ENCODE data around the gene YPEL3.

YPEL3 gene

GRCh38 chr16:30068333-30068732 lies 27.7 kb downstream of the YPEL3 start:
- DNase-seq, result no peak

- DNase-seq, result no peak
These were observed 28.5 kb downstream of the YPEL3 start for GRCh38 chr16:30067584-30067916.

DNA sequence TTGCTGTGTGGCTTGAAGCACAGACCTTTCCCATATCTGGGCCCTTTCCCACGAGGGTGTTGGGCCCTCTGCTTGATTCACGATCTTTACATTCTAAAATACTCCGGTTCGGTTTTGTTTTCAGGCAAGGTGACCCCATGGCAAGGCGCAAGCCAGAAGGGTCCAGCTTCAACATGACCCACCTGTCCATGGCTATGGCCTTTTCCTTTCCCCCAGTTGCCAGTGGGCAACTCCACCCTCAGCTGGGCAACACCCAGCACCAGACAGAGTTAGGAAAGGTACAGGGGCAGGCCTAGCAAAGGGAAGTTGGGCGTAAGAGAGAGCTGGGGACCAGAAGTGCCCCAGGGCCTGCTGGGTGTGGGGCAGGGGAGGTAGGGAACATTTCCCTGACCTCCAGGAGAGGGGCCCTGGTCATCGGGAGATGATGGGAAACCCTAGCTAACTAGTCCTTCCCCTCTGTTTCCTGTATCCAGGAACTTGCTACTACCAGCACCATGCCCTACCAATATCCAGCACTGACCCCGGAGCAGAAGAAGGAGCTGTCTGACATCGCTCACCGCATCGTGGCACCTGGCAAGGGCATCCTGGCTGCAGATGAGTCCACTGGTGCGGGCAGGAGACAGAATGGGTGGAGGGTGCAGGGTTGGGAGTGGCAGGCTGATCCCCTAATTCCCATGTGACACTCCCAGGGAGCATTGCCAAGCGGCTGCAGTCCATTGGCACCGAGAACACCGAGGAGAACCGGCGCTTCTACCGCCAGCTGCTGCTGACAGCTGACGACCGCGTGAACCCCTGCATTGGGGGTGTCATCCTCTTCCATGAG lies 29.0 kb downstream of the YPEL3 start:
- DNase-seq, result no peak

DNA sequence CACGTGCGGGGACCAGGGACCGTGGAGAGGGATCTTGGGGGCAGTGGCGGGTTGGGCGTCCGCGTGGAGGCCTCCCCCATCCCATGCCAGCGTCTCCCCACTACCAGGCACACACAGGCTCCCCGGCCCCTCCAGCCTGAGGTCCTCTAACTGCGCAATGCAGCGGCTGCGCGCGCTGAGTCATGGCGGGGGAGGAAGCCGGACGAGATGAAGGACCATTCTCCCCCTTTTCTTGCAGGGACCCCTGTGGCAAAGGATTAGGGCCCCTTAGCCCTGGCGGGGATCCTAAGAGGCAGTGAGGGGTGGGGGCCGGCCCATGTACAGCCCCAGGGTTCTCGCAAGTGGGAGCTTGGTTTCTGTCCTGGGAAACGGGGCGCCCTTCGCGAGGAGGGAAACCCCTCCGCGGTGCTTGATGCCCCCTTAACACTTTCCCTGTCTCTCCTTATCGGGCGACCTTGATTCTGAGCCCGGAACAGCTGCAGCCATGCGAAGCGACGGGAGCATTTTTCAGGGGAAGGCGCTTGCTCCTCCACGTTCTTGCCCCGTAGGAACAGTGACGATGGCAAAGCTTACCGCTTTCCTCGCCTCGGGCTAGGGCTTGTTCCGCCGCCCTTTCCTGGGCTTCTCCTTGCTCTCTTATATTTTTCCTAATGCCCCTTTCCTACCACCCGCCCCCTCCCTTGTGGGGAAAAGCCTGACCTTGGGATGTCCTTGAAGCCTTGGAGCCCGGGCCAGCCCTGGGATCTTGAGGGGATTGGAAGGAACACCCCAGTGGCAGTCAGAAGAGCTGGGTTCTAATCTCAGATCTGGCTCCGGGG lies 29.9 kb downstream of the YPEL3 start:
- no peak for DNase-seq

- peak; percentile 95 to 98 for DNase-seq
These were observed 30.7 kb downstream of the YPEL3 start, which contains the start of gene ALDOA for GRCh38 chr16:30065102-30065942. Gene ALDOA (plus strand): TSS chr16:30065760. CDS start chr16:30066898, 1,138 bp downstream.

GRCh38 chr16:30064729-30065101 lies 31.3 kb downstream of the YPEL3 start:
- no peak for DNase-seq

- peak; percentile 74 to 87 for DNase-seq
These were observed 31.9 kb downstream of the YPEL3 start for GRCh38 chr16:30063893-30064728.

DNA sequence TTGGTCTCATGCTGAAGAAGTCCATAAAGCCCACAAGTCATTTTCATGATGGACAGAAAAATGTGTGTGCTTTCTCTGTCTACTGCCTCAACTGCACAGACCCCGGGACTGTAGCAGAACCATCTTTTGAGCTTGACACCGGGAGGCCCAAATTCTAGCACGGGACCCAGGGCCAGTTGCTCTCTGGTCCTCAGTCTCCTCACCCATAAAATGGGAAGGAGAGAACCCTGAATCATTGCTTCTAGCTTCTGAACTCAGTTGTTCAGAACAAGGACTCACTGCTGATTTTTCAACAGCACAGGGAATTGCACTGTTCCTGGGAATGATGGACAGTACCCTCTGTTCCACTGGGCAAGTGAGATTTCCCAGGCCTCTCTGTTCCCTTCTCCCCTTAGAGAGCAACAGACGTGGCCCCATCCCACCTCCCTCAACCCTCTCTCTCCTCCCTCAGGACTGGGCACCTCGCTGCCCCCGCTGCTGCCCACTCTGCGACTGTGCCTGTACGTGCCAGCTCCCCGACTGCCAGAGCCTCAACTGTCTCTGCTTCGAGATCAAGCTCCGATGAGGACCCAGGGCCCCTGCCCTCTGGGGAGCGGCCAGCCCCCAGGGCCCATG lies 32.6 kb downstream of the YPEL3 start:
- DNase-seq, result no peak

- no peak for DNase-seq
These were observed 35.0 kb downstream of the YPEL3 start for GRCh38 chr16:30060836-30061554.

DNA sequence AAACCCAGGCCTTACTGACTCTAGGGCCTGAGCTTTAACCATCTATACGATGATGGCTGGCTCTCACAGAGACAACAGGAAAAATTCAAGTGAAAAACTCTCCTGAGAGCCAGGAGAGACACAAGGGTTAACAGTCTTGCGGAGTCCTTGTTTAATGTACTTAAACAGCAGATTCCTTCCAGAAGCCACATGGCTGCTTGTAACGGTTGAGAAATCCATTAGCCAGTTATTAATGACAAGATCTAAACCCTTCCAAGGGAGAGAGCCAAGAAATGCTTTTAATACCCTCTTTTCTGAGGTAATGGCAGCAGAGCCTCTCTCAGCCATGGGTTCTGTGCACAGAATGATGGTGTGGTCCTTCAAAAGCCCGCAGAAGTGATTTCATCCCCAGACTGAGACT lies 35.7 kb downstream of the YPEL3 start:
- no peak for DNase-seq

DNA sequence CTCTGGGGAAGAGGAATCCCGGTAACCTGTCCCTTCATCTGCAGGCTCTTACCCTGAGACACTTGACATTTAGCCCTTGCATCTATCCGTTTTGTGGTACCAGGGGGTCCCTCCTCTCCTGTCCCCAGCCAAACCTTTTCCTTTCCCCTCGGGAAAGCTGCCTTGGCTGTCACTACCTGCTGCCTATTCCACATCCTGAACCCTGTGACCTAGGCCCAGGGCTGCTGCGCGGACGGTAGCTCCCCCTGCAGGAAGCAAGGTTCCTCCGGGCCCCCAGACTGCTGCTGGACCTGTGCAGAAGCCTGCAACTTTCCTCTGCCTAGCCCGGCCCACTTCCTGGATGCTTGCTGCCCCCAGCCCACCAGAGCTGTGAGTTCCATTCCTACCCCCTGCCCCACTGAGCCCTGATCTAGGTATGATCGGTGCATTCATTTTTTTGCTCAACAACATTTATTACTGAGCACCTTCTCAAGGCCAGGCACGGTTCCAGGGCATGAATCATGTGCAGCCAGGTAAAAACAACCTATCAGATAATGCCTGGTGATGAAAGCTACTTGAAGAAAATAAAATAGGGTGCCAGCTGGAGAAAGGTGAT lies 41.0 kb downstream of the YPEL3 start:
- no peak for DNase-seq

DNA sequence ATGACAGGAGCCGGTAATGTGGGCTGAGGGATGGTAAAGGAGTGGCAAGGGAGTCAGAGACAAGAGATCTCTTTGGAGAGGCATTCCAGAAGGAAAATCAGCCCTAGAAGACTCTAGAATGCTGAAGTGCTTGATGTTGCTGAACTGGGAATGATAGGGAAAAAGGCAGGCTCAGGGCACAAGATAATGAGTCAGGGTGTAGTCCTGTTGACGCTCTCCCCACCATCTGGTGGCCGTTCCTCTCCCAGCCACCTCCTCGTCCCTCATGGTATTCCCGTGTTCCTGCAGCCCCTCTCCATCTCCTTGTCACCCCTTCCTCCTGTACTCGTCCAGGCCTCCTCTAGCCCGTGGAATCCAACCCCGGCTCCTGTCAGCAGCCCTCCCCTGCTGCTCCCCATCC lies 41.6 kb downstream of the YPEL3 start:
- DNase-seq, result no peak

DNA sequence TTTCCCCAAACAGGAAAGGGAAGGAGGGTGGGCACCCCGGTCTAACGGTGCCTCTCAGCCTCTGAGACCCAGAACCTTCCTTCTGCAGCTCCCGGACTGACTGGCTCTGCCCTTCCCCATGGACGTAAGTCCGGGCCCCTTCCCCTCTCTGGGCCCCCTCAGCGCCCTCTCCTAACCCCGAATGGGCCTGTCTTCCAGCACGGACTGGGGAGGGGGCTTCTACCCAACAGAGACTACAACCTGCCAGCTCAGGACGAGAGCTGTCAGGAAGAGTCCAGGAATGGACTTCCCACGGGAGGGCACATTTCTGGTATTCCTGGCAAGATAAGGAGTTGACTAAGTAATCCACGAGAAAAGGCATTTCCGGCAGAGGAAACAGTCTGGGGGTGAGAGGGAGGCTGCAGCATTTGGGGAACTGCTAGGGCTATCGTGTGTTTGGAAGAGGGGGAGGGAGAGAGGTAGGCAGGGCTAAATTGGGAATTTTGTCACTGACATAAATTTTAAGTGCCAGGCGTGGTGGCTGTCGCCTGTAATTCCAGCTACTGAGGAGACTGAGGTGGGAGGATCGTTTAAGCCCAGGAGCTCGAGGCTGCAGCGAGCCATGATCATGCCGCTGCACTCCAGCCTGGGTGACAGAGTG lies 42.5 kb downstream of the YPEL3 start:
- no peak for DNase-seq

DNA sequence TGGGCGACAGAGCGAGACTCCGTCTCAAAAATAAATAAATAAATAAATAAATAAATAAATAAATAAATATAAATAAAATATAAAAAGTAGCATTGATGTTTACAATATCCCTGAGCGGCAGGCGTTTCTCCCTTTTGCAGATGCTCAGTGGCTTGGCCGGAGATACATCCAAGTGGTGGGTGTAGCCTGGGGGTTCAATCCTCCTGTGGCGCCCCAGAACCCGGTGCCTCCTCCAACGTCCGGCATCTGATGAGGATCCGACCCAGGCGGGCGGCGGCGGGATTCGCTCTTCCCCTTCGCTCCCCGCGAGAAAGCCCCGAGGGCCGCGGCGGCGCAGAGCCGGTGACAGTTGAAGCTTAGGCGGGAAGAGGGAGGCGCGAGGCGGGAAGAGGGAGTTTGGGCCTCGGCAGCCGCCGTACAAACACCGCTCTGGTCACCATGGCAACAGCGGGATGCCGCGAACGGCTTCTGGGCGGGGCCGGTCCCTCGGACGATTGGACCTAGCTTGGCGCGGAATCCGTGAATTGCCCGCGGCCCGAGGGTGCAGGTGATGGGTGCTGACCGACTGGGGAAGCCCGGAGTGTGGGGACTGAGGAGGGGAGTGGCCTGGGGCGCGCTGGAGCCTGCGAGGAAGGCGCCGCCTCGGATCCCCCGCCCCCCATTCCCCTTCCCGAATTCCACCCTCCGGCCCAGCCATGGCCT lies 43.2 kb downstream of the YPEL3 start:
- peak; percentile 74 to 84 for DNase-seq

DNA sequence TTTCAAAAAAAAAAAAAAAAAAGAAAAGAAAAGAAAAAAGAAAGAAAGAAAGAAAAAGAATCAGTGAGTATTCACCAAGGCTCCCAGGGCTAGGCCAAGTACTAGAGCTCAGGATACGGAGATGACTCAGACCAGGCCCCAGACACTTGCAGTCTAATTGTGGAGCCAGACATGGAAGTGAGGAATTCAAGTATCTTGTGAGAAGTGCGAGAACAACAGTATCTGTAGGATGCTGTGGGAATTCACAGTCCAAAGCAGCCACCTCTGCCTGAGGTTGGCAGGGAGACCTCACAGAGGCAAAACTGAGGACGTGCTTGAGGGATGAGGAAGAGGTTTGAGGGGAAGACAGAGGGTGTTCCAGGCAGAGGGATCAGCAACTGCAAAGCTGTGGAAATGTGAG lies 44.5 kb downstream of the YPEL3 start:
- DNase-seq, result no peak

- peak; percentile 45 to 51 for DNase-seq
These were observed 46.1 kb downstream of the YPEL3 start for GRCh38 chr16:30049871-30050270.

GRCh38 chr16:30046588-30046987 lies 49.4 kb downstream of the YPEL3 start:
- DNase-seq, result no peak

- no peak for DNase-seq
These were observed 49.8 kb downstream of the YPEL3 start for GRCh38 chr16:30046178-30046577.

All from hippocampal formation (tissue), 2 donors.